Motor neuron (in vitro differentiated cells): ENCODE measurements around the gene KPNA6. TPM values are rescaled to one million over a fixed set of nuclear protein-coding genes. Genes with fewer than 3 reads are reported as not detected.
"Not testable (repeated sequence)": the region's sequence is repeated elsewhere in the genome, so short reads cannot be mapped to it uniquely, and the experiment has no call there.

Source experiments
- ATAC-seq, 8 experiments: fragments of 200-7000 bp; cut with Tn5 transposase; replicated peaks in 6 of 8; 2 replicates each; pipeline ENCODE4 v1.8.0; 2021; ENCODE audit warnings: mild to moderate bottlenecking in 8 of 8, moderate library complexity in 8 of 8
- H3K27ac ChIP-seq, 2 donors: fragments of 250-450 bp; sonication (Bioruptor Pico); 2 replicates each; pipeline ENCODE4 v1.9.0; 2021; ENCODE audit warnings: antibody characterized with exemption in 2 of 2, mild to moderate bottlenecking in 2 of 2, moderate library complexity in 1 of 2
- H3K4me1 ChIP-seq, 2 donors: fragments of 250-450 bp; sonication (Bioruptor Pico); replicated peaks in 1 of 2; 2 replicates each; pipeline ENCODE4 v1.6.1; 2021; ENCODE audit warnings: antibody characterized with exemption in 2 of 2, mild to moderate bottlenecking in 2 of 2, moderate library complexity in 1 of 2
- H3K4me3 ChIP-seq, 5 donors: fragments of 250-450 bp; sonication (Bioruptor Pico); 2 replicates each; pipeline ENCODE4 v1.9.0; 2021; ENCODE audit warnings: antibody characterized with exemption in 5 of 5, mild to moderate bottlenecking in 5 of 5, moderate library complexity in 4 of 5
- WGBS, 10 experiments: fragments of 450-650 bp; shearing (Covaris generic); methylation state at CpG; one replicate each; pipeline ENCODE4 v1.0.0; 2022; 5-methylcytosine and 5-hydroxymethylcytosine counted together
- in situ Hi-C, 9 experiments: fragments of 400-800 bp; cut with MboI; loops; one replicate each; pipeline ENCODE4 v1.15.0; 2021; ENCODE audit warnings: low sequenced_read_pairs in 9 of 9, low pct_unique_long_range_greater_than_20kb in 2 of 9; ENCODE audit not compliant: unreplicated experiment in 9 of 9
- total RNA-seq, 8 experiments: library from RNA; unstranded; fragments of 300-600 nt; gene quantifications; 2 replicates each; pipeline versions ENCODE4 v1.2.3 to v1.2.4, GENCODE V29; 2022

Gene KPNA6
- 10 to 100 TPM; 35.3 to 53.4 (median 40.7) TPM for total RNA-seq

- Histone ChIP-seq H3K27ac (peak within 1 kb of the TSS; percentile 87 to 93), H3K4me3 (peak within 1 kb of the TSS; percentile 84 to 93 (median 89)), H3K4me1 (peaks cover 9 to 13% of the 10 kb centered on the region in 2 donors)
- WGBS, 10 experiments = 0 to 3% (median 0%) methylated on average over 1 to 34 of the region's 45 CpGs
- peak; percentile 66 to 89 (median 84) for ATAC-seq
- in situ Hi-C loops = no loop called here
These were observed at the start of gene KPNA6 for GRCh38 chr1:32107742-32108661. TSS of gene KPNA6 (plus strand) at chr1:32108056. CDS start at chr1:32108131, 75 bp downstream.

GRCh38 chr1:32060914-32061313, 46.9 kb upstream of the KPNA6 start:
- peaks cover 29 to 41% of the 10 kb centered on the region in 2 donors for H3K4me1 ChIP-seq
- ATAC-seq = peak in 1 of 8 experiments; percentile 6
- no peak overlapping the region for H3K4me3 ChIP-seq
- H3K27ac ChIP-seq = no peak overlapping the region
- in situ Hi-C loops = no loop called here

GRCh38 chr1:32062867-32063230, 45.0 kb upstream of the KPNA6 start:
- peak in 4 of 8 experiments; percentile 0 to 4 (median 3) for ATAC-seq
- Histone ChIP-seq H3K4me3 (no peak overlapping the region), H3K4me1 (peaks cover 29 to 41% of the 10 kb centered on the region in 2 donors), H3K27ac (peak overlapping the region; percentile 68 to 80)
- 44 to 100% (median 84%) methylated on average over 1 to 4 of the region's 4 CpGs; no CpG with 5 or more reads in 2 of the 10 experiments for WGBS, 10 experiments
- in situ Hi-C loops = no loop called here

- Histone ChIP-seq H3K4me3 (no peak overlapping the region), H3K4me1 (peaks cover 29 to 41% of the 10 kb centered on the region in 2 donors), H3K27ac (peak overlapping the region; percentile 68 to 80)
- peak in 6 of 8 experiments; percentile 1 to 46 (median 26) for ATAC-seq
- in situ Hi-C loops = no loop called here
- 33 to 100% (median 86%) methylated on average over 1 of the region's 1 CpG; no CpG with 5 or more reads in 5 of the 10 experiments for WGBS, 10 experiments
These were observed 44.6 kb upstream of the KPNA6 start for GRCh38 chr1:32063261-32063681.

GRCh38 chr1:32065613-32066488, 42.0 kb upstream of the KPNA6 start:
- H3K4me1 ChIP-seq = peaks cover 22 to 28% of the 10 kb centered on the region in 2 donors
- in situ Hi-C loops, H3K27ac ChIP-seq, ATAC-seq, H3K4me3 ChIP-seq: not testable (repeated sequence)
- 40 to 90% (median 82%) methylated on average over 1 to 20 of the region's 21 CpGs; no CpG with 5 or more reads in 3 of the 10 experiments for WGBS, 10 experiments

- in situ Hi-C loops = no loop called here
- 3 to 100% (median 71%) methylated on average over 2 to 4 of the region's 4 CpGs; no CpG with 5 or more reads in 1 of the 10 experiments for WGBS, 10 experiments
- Histone ChIP-seq H3K4me1 (peaks cover 19 to 23% of the 10 kb centered on the region in 2 donors), H3K27ac (no peak overlapping the region), H3K4me3 (no peak overlapping the region)
- no peak for ATAC-seq
These were observed 41.4 kb upstream of the KPNA6 start for GRCh38 chr1:32066489-32066873.

GRCh38 chr1:32068957-32069588, 38.8 kb upstream of the KPNA6 start:
- Histone ChIP-seq H3K27ac (no peak overlapping the region), H3K4me3 (no peak overlapping the region), H3K4me1 (peaks cover 9 to 12% of the 10 kb centered on the region in 2 donors)
- WGBS, 10 experiments = 0 to 100% (median 81%) methylated on average over 1 to 5 of the region's 5 CpGs; no CpG with 5 or more reads in 1 of the 10 experiments
- ATAC-seq = no peak
- in situ Hi-C loops = no loop called here

GRCh38 chr1:32071758-32072621, 35.9 kb upstream of the KPNA6 start:
- WGBS, 10 experiments = 0 to 25% (median 8%) methylated on average over 1 to 11 of the region's 14 CpGs
- ATAC-seq = no peak
- in situ Hi-C loops = no loop called here
- H3K4me3 ChIP-seq = peak overlapping the region; percentile 59 to 85 (median 69)
- H3K27ac ChIP-seq = peak overlapping the region; percentile 95 to 98
- peaks cover 13 to 15% of the 10 kb centered on the region in 2 donors for H3K4me1 ChIP-seq

- peaks cover 13 to 15% of the 10 kb centered on the region in 2 donors for H3K4me1 ChIP-seq
- H3K4me3 ChIP-seq = peak within 1 kb of the TSS; percentile 59 to 85 (median 69)
- H3K27ac ChIP-seq = peak within 1 kb of the TSS; percentile 95 to 98
- 0 to 1% (median 0%) methylated on average over 2 to 21 of the region's 67 CpGs; no CpG with 5 or more reads in 7 of the 10 experiments for WGBS, 10 experiments
- in situ Hi-C loops = no loop called here
- peak; percentile 79 to 90 (median 84) for ATAC-seq
These were observed 35.1 kb upstream of the KPNA6 start, which contains the start of gene TMEM39B for GRCh38 chr1:32072622-32073298. TSS of gene TMEM39B (plus strand) at chr1:32072939. CDS start at chr1:32073048, 109 bp downstream.

- Histone ChIP-seq H3K27ac (peak overlapping the region; percentile 95 to 98), H3K4me3 (peak overlapping the region; percentile 59 to 85 (median 69)), H3K4me1 (peaks cover 13 to 15% of the 10 kb centered on the region in 2 donors)
- ATAC-seq = peak in 4 of 8 experiments; percentile 12 to 58 (median 33)
- in situ Hi-C loops = no loop called here
- 18 to 82% (median 62%) methylated on average over 3 to 13 of the region's 28 CpGs; no CpG with 5 or more reads in 2 of the 10 experiments for WGBS, 10 experiments
These were observed 34.3 kb upstream of the KPNA6 start for GRCh38 chr1:32073299-32074229.
